ENCODE measurements around the gene ZMYND8.

The ZMYND8 gene

DNA sequence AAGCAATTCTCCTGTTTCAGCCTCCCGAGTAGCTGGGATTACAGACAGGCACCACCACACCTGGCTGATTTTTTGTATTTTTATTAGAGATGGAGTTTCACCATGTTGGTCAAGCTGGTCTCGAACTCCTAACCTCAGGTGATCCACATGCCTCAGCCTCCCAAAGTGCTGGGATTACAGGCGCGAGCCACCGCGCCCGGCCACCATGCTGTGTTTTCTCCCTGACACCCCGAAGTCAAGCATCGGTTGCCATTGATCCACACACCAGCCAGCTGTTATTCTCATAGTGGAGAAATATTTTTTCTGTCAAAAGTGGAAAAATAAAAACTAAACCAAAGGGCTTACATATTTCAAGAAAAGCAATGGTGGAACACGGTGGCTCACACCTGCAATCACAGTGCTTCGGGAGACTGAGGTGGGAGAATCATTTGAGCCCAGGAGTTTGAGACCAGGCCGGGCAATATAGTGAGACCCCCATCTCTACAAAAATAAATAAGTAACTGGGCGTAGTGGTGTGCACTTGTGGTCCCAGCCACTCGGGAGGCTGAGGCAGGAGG is 157.4 kb downstream of the ZMYND8 start:
- H3K4me3 ChIP-seq (ENCODE audit: low read depth, low read length) = no peak overlapping the region
- CTCF ChIA-PET = interaction anchor here (0.9 to 7.9 kb wide), 14 partner anchors 7 to 451 kb away, joined by 3 to 138 read pairs (median 5); no protein-coding TSS in a partner anchor
- no peak for DNase-seq (ENCODE audit: low read depth, low spot score)
- TF ChIP-seq, protein P1, sequence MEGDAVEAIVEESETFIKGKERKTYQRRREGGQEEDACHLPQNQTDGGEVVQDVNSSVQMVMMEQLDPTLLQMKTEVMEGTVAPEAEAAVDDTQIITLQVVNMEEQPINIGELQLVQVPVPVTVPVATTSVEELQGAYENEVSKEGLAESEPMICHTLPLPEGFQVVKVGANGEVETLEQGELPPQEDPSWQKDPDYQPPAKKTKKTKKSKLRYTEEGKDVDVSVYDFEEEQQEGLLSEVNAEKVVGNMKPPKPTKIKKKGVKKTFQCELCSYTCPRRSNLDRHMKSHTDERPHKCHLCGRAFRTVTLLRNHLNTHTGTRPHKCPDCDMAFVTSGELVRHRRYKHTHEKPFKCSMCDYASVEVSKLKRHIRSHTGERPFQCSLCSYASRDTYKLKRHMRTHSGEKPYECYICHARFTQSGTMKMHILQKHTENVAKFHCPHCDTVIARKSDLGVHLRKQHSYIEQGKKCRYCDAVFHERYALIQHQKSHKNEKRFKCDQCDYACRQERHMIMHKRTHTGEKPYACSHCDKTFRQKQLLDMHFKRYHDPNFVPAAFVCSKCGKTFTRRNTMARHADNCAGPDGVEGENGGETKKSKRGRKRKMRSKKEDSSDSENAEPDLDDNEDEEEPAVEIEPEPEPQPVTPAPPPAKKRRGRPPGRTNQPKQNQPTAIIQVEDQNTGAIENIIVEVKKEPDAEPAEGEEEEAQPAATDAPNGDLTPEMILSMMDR (IDR thresholded peaks at IDR 0.05; ENCODE audit: insufficient read depth, low read length, missing control alignments) = no peak
- POLR2A ChIA-PET = no interaction called here

DNA sequence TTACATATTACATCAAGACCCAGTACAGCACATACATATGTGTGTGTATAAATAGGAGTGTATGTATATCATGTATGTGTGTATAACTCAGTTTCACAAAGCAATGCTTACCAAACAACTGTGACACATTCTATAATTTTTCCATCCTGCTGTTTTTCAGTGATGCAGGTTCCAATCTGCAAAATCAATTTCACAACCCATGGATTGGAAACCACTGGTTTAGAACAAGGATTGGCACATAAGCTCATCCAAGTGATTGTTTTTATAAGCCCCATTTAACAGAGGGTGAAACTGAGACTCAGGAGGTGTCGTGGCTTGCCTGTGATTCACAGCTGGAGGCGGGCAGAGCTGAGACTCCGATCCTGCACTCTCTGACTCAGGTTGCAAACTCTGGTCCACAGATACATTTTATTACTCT is 158.2 kb downstream of the ZMYND8 start:
- no peak for DNase-seq (ENCODE audit: low read depth, low spot score)
- POLR2A ChIA-PET = interaction anchor here (0.6 kb wide), 1 partner anchor 73 kb away, joined by 3 read pairs; no protein-coding TSS in a partner anchor
- H3K4me3 ChIP-seq (ENCODE audit: low read depth, low read length) = no peak overlapping the region
- CTCF ChIA-PET = interaction anchor here (0.9 to 7.9 kb wide), 17 partner anchors 8 to 1422 kb away, joined by 3 to 138 read pairs (median 5); no protein-coding TSS in a partner anchor
- TF ChIP-seq, protein P1 (IDR thresholded peaks at IDR 0.05; ENCODE audit: insufficient read depth, low read length, missing control alignments) = no peak

DNA sequence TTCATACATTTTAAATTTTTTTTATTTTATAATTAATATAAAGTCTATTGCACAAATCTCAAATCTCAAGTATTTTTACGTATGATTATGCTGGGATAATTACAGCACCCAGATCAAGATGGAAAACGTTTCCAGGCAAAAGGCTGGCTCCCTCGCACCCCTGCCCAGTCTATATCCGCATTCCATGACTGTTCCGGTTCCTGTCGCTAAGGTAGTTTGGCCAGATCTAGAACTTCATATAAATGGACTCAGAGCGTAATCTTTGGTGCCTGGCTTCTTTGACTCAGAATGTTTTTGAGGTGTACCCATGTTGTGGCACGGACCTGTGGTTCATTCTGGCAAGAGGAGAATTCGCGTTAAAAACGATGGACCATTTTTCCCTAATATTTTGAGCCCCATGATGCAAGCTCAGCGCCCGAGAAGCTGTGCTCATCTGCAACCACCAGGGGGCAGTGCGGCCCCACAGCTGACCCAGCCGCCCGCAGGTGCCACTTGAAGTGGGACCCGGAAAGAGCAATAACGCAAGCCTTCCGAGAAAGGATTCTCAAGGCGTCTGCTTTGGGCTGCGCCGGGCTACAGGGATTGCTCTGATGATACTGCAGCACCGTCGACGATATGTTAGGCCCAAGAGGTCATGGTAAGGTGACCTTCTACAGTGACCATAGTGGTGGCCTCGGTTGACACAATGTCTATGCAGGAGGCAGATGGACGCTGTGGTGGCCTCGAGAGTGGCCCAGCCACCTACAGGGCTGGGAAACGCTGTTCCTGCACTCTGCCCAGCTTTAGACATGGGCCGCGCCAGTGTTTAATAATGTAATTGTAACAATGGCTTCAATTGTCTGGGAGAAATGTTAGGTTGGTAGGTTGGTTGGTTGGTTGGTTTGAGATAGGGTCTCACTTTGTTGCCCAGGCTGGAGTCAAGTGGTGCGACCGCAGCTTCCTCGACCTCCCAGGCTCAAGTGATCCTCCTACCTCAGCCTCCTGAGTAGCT is 160.1 kb downstream of the ZMYND8 start:
- no peak for DNase-seq (ENCODE audit: low read depth, low spot score)
- CTCF ChIA-PET = interaction anchor here (0.6 to 7.9 kb wide), 32 partner anchors 10 to 1424 kb away, joined by 3 to 138 read pairs (median 4); no protein-coding TSS in a partner anchor

DNA sequence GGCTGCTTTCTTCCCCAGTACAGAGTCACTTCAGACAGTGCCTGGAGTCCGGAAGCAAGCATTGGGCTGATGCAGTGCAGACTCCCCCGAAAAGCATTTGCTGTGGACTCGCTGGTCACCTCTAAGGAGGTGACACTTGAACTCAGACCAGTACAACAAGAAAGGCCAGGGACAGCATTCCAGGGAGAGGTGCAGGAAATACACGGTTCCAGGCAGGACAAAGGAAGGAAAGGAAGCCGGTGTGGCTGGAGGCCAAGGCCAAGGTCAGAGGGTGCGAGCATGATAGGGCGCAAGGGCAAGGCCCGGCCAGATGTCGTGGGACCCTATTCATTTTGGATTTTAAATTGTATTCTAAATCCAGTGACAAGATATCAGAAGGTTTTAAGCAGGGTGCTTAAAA is 160.9 kb downstream of the ZMYND8 start:
- H3K4me3 ChIP-seq (ENCODE audit: low read depth, low read length) = no peak overlapping the region
- TF ChIP-seq, protein P1 (IDR thresholded peaks at IDR 0.05; ENCODE audit: insufficient read depth, low read length, missing control alignments) = no peak
- CTCF ChIA-PET = interaction anchor here (1.0 to 7.9 kb wide), 6 partner anchors 10 to 437 kb away, joined by 3 to 138 read pairs (median 6); no protein-coding TSS in a partner anchor

More for the DNA sequence above, 160.1 kb downstream of the ZMYND8 start:
- TF ChIP-seq, protein P1 (IDR thresholded peaks at IDR 0.05; ENCODE audit: insufficient read depth, low read length, missing control alignments) = peak; percentile 88
- H3K4me3 ChIP-seq (ENCODE audit: low read depth, low read length) = no peak overlapping the region
- POLR2A ChIA-PET = interaction anchor here (0.7 kb wide), 1 partner anchor 40 kb away, joined by 3 read pairs; no protein-coding TSS in a partner anchor

DNA sequence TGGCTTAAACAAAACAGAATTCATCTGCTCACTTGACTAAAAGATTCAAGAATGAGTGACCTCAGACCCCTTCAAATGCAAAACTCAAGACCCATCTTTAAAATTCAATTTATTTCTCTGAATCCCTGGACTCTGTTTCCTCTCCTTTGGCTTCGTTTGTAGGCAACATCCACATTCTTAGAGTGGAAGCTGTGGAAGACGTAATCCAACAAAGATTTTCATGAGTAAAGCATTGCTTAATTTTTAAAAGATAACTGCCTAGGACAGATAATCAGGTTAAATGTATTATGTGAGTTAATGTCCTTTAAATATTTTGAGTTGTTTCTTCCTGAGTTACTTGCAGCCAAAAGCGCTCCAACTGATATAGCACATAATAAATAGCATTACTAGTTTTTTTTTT is 164.5 kb downstream of the ZMYND8 start:
- no peak overlapping the region for H3K4me3 ChIP-seq (ENCODE audit: low read depth, low read length)
- CTCF ChIA-PET = interaction anchor here (1.0 to 1.8 kb wide), 4 partner anchors 9 to 439 kb away, joined by 3 to 5 read pairs (median 3); no protein-coding TSS in a partner anchor
- no peak for DNase-seq (ENCODE audit: low read depth, low spot score)
- POLR2A ChIA-PET = no interaction called here
- TF ChIP-seq, protein P1 (IDR thresholded peaks at IDR 0.05; ENCODE audit: insufficient read depth, low read length, missing control alignments) = no peak

More for the DNA sequence above, 160.9 kb downstream of the ZMYND8 start:
- POLR2A ChIA-PET = no interaction called here
- no peak for DNase-seq (ENCODE audit: low read depth, low spot score)
